Breast epithelium (tissue), 3 donors: ENCODE measurements around the gene DTX4.

Experiments
- POLR2A ChIP-seq: fragments of 450-650 bp; IDR thresholded peaks from one replicate; pipeline ENCODE4 v1.6.1; 2016; ENCODE audit warnings: antibody characterized with exemption, mild to moderate bottlenecking, moderate library complexity
- POLR2AphosphoS5 ChIP-seq, 3 donors: sonication (generic); formaldehyde crosslinking; IDR thresholded peaks; one replicate each; pipeline ENCODE4 v1.6.1; 2017; ENCODE audit warnings: antibody characterized with exemption in 3 of 3
- TF ChIP-seq, protein P1 (sequence below), 3 donors: fragments of 450-650 bp; IDR thresholded peaks; one replicate each; pipeline ENCODE4 v1.5.1; 2016 to 2017; ENCODE audit warnings: antibody characterized with exemption in 3 of 3, mild to moderate bottlenecking in 3 of 3, moderate library complexity in 3 of 3

DNA sequence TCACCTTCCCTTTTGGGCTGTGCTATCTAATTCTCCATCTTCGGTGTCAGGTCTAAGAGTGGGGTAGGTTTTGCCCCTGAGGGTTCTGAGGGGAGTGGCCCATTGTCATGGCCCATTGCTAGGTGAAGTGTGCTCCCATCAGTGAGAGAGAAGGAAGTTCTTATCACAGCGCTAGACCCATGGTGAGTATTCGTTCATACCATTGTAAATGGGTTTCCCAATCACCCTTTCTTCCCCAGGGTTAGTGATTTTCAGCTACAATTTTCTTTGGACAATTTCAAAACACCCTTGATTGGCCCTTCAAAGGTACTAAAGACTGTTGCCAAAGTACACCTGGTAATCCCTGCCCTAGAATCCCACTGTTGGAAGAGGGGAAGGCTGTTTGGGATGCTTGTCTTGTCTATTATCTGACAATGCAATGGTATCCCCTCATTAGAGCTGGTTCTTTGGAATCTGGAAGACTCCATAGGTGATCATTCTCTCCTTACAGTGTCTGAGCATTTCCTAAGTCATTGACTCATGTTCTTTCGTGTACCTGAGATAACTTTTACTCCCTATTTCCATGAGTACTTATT lies 20.6 kb downstream of the DTX4 start:
- TF ChIP-seq, protein P1, sequence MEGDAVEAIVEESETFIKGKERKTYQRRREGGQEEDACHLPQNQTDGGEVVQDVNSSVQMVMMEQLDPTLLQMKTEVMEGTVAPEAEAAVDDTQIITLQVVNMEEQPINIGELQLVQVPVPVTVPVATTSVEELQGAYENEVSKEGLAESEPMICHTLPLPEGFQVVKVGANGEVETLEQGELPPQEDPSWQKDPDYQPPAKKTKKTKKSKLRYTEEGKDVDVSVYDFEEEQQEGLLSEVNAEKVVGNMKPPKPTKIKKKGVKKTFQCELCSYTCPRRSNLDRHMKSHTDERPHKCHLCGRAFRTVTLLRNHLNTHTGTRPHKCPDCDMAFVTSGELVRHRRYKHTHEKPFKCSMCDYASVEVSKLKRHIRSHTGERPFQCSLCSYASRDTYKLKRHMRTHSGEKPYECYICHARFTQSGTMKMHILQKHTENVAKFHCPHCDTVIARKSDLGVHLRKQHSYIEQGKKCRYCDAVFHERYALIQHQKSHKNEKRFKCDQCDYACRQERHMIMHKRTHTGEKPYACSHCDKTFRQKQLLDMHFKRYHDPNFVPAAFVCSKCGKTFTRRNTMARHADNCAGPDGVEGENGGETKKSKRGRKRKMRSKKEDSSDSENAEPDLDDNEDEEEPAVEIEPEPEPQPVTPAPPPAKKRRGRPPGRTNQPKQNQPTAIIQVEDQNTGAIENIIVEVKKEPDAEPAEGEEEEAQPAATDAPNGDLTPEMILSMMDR (IDR thresholded peaks at IDR 0.05), result no peak
- TF ChIP-seq POLR2A (no peak), POLR2AphosphoS5 (IDR thresholded peaks at IDR 0.05) (no peak)
